ENCODE results near the gene PLAAT4. TPM values are rescaled to one million over a fixed set of nuclear protein-coding genes. Genes with fewer than 3 reads are reported as not detected.
"Not testable (repeated sequence)": the region's sequence is repeated elsewhere in the genome, so short reads cannot be mapped to it uniquely, and the experiment has no call there.

PLAAT4 gene
- total RNA-seq, 1 experiment from 2014 or later, result 157 TPM

- Mint-ChIP-seq H3K9me3 (ENCODE audit: low read depth, unreplicated experiment) (peaks cover 6% of the 10 kb centered on the region), H3K4me3 (ENCODE audit: low read depth, unreplicated experiment) (no peak overlapping the region), H3K4me1 (ENCODE audit: low read depth, unreplicated experiment) (peaks cover 35% of the 10 kb centered on the region), H3K27me3 (ENCODE audit: unreplicated experiment) (no peaks in the 10 kb centered on the region), H3K27ac (ENCODE audit: unreplicated experiment) (peak overlapping the region; percentile 52), H3K36me3 (ENCODE audit: insufficient read depth, unreplicated experiment) (peaks cover 12% of the 10 kb centered on the region)
- BruUV-seq (replicated peaks), result no TSS peak
- TF ChIP-seq, protein P1, sequence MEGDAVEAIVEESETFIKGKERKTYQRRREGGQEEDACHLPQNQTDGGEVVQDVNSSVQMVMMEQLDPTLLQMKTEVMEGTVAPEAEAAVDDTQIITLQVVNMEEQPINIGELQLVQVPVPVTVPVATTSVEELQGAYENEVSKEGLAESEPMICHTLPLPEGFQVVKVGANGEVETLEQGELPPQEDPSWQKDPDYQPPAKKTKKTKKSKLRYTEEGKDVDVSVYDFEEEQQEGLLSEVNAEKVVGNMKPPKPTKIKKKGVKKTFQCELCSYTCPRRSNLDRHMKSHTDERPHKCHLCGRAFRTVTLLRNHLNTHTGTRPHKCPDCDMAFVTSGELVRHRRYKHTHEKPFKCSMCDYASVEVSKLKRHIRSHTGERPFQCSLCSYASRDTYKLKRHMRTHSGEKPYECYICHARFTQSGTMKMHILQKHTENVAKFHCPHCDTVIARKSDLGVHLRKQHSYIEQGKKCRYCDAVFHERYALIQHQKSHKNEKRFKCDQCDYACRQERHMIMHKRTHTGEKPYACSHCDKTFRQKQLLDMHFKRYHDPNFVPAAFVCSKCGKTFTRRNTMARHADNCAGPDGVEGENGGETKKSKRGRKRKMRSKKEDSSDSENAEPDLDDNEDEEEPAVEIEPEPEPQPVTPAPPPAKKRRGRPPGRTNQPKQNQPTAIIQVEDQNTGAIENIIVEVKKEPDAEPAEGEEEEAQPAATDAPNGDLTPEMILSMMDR (IDR thresholded peaks at IDR 0.05; ENCODE audit: unreplicated experiment), result no peak
- CTCF ChIA-PET, result no interaction called here
- intact Hi-C loops (cut with micrococcal nuclease; ENCODE audit: unreplicated experiment), result no loop called here
- DNase-seq, result no peak
Observed at GRCh38 chr11:63523151-63523550, 13.5 kb upstream of the PLAAT4 start.

GRCh38 chr11:63527667-63528066 lies 8.9 kb upstream of the PLAAT4 start:
- Mint-ChIP-seq H3K27ac (ENCODE audit: unreplicated experiment) (peak overlapping the region; percentile 97), H3K4me3 (ENCODE audit: low read depth, unreplicated experiment) (peak overlapping the region; percentile 66), H3K4me1 (ENCODE audit: low read depth, unreplicated experiment) (peaks cover 56% of the 10 kb centered on the region), H3K9me3 (ENCODE audit: low read depth, unreplicated experiment) (no peaks in the 10 kb centered on the region), H3K27me3 (ENCODE audit: unreplicated experiment) (no peaks in the 10 kb centered on the region), H3K36me3 (ENCODE audit: insufficient read depth, unreplicated experiment) (peaks cover 36% of the 10 kb centered on the region)
- TF ChIP-seq, protein P1 (IDR thresholded peaks at IDR 0.05; ENCODE audit: unreplicated experiment), result no peak
- intact Hi-C loops (cut with micrococcal nuclease; ENCODE audit: unreplicated experiment), result no loop called here
- CTCF ChIA-PET, result no interaction called here
- no peak for DNase-seq
- no TSS peak for BruUV-seq (replicated peaks)

GRCh38 chr11:63528156-63528555 lies 8.5 kb upstream of the PLAAT4 start:
- Mint-ChIP-seq H3K27ac (ENCODE audit: unreplicated experiment) (peak overlapping the region; percentile 97), H3K4me1 (ENCODE audit: low read depth, unreplicated experiment) (peaks cover 56% of the 10 kb centered on the region), H3K36me3 (ENCODE audit: insufficient read depth, unreplicated experiment) (peaks cover 33% of the 10 kb centered on the region), H3K4me3 (ENCODE audit: low read depth, unreplicated experiment) (peak overlapping the region; percentile 66)
- H3K9me3 Mint-ChIP-seq (ENCODE audit: low read depth, unreplicated experiment); CTCF ChIA-PET; H3K27me3 Mint-ChIP-seq (ENCODE audit: unreplicated experiment); intact Hi-C loops (cut with micrococcal nuclease; ENCODE audit: unreplicated experiment); DNase-seq: not testable (repeated sequence)
- TSS peak; percentile 14 for BruUV-seq (replicated peaks)

DNA sequence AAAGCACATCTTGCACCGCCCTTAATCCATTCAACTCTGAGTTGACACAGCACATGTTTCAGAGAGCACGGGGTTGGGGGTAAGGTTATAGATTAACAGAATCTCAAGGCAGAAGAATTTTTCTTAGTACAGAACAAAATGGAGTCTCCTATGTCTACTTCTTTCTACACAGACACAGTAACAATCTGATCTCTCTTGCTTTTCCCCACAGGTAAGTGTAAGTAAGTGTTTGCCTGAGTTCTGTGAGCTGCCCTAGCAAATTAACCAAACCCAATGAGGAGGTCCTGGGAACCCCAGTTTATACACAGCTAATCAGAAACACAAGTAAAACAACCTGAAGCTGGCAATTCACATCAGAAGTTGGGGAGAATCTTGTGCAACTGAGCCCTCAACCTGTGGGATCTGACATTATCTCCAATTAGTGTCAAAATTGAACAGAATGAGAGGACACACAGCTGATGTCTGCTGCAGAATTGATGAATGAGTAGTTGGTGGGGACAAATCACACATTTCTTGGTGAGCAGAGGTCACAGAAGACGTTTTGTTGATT lies 7.8 kb upstream of the PLAAT4 start:
- Mint-ChIP-seq H3K4me1 (ENCODE audit: low read depth, unreplicated experiment) (peaks cover 58% of the 10 kb centered on the region), H3K4me3 (ENCODE audit: low read depth, unreplicated experiment) (peak overlapping the region; percentile 55), H3K27ac (ENCODE audit: unreplicated experiment) (peak overlapping the region; percentile 97), H3K36me3 (ENCODE audit: insufficient read depth, unreplicated experiment) (peaks cover 33% of the 10 kb centered on the region)
- intact Hi-C loops (cut with micrococcal nuclease; ENCODE audit: unreplicated experiment); H3K9me3 Mint-ChIP-seq (ENCODE audit: low read depth, unreplicated experiment); DNase-seq; CTCF ChIA-PET; H3K27me3 Mint-ChIP-seq (ENCODE audit: unreplicated experiment): not testable (repeated sequence)
- TSS peak; percentile 77 for BruUV-seq (replicated peaks)

- DNase-seq; H3K27me3 Mint-ChIP-seq (ENCODE audit: unreplicated experiment); intact Hi-C loops (cut with micrococcal nuclease; ENCODE audit: unreplicated experiment); BruUV-seq (replicated peaks); H3K9me3 Mint-ChIP-seq (ENCODE audit: low read depth, unreplicated experiment); CTCF ChIA-PET: not testable (repeated sequence)
- H3K4me1 Mint-ChIP-seq (ENCODE audit: low read depth, unreplicated experiment), result peaks cover 64% of the 10 kb centered on the region
- H3K27ac Mint-ChIP-seq (ENCODE audit: unreplicated experiment), result peak overlapping the region; percentile 97
- H3K36me3 Mint-ChIP-seq (ENCODE audit: insufficient read depth, unreplicated experiment), result peaks cover 37% of the 10 kb centered on the region
- H3K4me3 Mint-ChIP-seq (ENCODE audit: low read depth, unreplicated experiment), result peak overlapping the region; percentile 55
Observed at GRCh38 chr11:63529373-63529772, 7.2 kb upstream of the PLAAT4 start.

GRCh38 chr11:63530021-63530420 lies 6.6 kb upstream of the PLAAT4 start:
- CTCF ChIA-PET, result no interaction called here
- Mint-ChIP-seq H3K4me1 (ENCODE audit: low read depth, unreplicated experiment) (peaks cover 66% of the 10 kb centered on the region), H3K4me3 (ENCODE audit: low read depth, unreplicated experiment) (peak overlapping the region; percentile 55), H3K36me3 (ENCODE audit: insufficient read depth, unreplicated experiment) (peaks cover 37% of the 10 kb centered on the region), H3K9me3 (ENCODE audit: low read depth, unreplicated experiment) (no peaks in the 10 kb centered on the region), H3K27ac (ENCODE audit: unreplicated experiment) (peak overlapping the region; percentile 97), H3K27me3 (ENCODE audit: unreplicated experiment) (no peaks in the 10 kb centered on the region)
- intact Hi-C loops (cut with micrococcal nuclease; ENCODE audit: unreplicated experiment), result loop anchor here (2.0 to 5.0 kb wide), 3 partner anchors 52 to 102 kb away; no protein-coding TSS in a partner anchor
- TF ChIP-seq, protein P1 (IDR thresholded peaks at IDR 0.05; ENCODE audit: unreplicated experiment), result no peak
- no peak for DNase-seq
- no TSS peak for BruUV-seq (replicated peaks)

- H3K27me3 Mint-ChIP-seq (ENCODE audit: unreplicated experiment); BruUV-seq (replicated peaks); CTCF ChIA-PET; H3K9me3 Mint-ChIP-seq (ENCODE audit: low read depth, unreplicated experiment): not testable (repeated sequence)
- Mint-ChIP-seq H3K27ac (ENCODE audit: unreplicated experiment) (peak overlapping the region; percentile 84), H3K4me1 (ENCODE audit: low read depth, unreplicated experiment) (peaks cover 66% of the 10 kb centered on the region), H3K4me3 (ENCODE audit: low read depth, unreplicated experiment) (peak overlapping the region; percentile 27), H3K36me3 (ENCODE audit: insufficient read depth, unreplicated experiment) (peaks cover 37% of the 10 kb centered on the region)
- intact Hi-C loops (cut with micrococcal nuclease; ENCODE audit: unreplicated experiment), result loop anchor here (1.0 to 5.0 kb wide), 5 partner anchors 34 to 101 kb away; no protein-coding TSS in a partner anchor
- DNase-seq, result peak; percentile 84
Observed at GRCh38 chr11:63531074-63531792, 5.4 kb upstream of the PLAAT4 start.
